ENCODE measurements around the gene PDZD2.

DNA sequence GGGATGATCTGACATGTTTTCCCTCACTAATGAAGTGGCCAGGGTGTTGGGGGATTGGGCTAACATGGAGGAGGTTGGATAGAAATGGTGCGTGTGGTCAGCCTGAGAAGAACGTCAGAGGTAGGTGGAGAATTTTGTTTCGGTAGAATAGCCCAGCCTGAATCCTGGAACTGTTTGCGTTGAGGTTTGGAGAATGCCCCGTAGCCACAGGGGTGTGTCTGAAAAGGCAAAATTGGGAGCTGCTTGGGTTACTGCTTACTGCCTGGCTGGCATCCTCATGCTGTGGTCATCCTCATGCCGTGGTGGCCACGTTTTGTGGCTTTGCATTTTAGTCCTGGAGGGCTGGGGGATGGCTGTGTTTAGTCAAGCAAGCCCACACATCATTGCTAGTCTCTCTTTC lies 298.3 kb downstream of the PDZD2 start:
- TF ChIP-seq, protein P1, sequence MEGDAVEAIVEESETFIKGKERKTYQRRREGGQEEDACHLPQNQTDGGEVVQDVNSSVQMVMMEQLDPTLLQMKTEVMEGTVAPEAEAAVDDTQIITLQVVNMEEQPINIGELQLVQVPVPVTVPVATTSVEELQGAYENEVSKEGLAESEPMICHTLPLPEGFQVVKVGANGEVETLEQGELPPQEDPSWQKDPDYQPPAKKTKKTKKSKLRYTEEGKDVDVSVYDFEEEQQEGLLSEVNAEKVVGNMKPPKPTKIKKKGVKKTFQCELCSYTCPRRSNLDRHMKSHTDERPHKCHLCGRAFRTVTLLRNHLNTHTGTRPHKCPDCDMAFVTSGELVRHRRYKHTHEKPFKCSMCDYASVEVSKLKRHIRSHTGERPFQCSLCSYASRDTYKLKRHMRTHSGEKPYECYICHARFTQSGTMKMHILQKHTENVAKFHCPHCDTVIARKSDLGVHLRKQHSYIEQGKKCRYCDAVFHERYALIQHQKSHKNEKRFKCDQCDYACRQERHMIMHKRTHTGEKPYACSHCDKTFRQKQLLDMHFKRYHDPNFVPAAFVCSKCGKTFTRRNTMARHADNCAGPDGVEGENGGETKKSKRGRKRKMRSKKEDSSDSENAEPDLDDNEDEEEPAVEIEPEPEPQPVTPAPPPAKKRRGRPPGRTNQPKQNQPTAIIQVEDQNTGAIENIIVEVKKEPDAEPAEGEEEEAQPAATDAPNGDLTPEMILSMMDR (conservative IDR thresholded peaks at IDR 0.05; ENCODE audit: low read depth in 2 of 2) = no peak
- no peak for TF ChIP-seq EZH2 (IDR thresholded peaks at IDR 0.05; ENCODE audit: low read depth, unreplicated experiment)
- TF ChIP-seq, protein P2, sequence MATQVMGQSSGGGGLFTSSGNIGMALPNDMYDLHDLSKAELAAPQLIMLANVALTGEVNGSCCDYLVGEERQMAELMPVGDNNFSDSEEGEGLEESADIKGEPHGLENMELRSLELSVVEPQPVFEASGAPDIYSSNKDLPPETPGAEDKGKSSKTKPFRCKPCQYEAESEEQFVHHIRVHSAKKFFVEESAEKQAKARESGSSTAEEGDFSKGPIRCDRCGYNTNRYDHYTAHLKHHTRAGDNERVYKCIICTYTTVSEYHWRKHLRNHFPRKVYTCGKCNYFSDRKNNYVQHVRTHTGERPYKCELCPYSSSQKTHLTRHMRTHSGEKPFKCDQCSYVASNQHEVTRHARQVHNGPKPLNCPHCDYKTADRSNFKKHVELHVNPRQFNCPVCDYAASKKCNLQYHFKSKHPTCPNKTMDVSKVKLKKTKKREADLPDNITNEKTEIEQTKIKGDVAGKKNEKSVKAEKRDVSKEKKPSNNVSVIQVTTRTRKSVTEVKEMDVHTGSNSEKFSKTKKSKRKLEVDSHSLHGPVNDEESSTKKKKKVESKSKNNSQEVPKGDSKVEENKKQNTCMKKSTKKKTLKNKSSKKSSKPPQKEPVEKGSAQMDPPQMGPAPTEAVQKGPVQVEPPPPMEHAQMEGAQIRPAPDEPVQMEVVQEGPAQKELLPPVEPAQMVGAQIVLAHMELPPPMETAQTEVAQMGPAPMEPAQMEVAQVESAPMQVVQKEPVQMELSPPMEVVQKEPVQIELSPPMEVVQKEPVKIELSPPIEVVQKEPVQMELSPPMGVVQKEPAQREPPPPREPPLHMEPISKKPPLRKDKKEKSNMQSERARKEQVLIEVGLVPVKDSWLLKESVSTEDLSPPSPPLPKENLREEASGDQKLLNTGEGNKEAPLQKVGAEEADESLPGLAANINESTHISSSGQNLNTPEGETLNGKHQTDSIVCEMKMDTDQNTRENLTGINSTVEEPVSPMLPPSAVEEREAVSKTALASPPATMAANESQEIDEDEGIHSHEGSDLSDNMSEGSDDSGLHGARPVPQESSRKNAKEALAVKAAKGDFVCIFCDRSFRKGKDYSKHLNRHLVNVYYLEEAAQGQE (IDR thresholded peaks at IDR 0.05; ENCODE audit: unreplicated experiment) = no peak
- TF ChIP-seq EZH2phosphoT487 (IDR thresholded peaks at IDR 0.05; ENCODE audit: unreplicated experiment) = no peak
- TF ChIP-seq, protein P3, sequence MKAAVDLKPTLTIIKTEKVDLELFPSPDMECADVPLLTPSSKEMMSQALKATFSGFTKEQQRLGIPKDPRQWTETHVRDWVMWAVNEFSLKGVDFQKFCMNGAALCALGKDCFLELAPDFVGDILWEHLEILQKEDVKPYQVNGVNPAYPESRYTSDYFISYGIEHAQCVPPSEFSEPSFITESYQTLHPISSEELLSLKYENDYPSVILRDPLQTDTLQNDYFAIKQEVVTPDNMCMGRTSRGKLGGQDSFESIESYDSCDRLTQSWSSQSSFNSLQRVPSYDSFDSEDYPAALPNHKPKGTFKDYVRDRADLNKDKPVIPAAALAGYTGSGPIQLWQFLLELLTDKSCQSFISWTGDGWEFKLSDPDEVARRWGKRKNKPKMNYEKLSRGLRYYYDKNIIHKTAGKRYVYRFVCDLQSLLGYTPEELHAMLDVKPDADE (IDR thresholded peaks at IDR 0.05) = no peak
- no peak for TF ChIP-seq POLR2AphosphoS5 (IDR thresholded peaks at IDR 0.05; ENCODE audit: low read depth)
- TF ChIP-seq CREB1 (CRISPR knock-in tag; IDR thresholded peaks at IDR 0.05; ENCODE audit: low read depth) = no peak
- TF ChIP-seq ZNF331 (CRISPR knock-in tag; IDR thresholded peaks at IDR 0.05; ENCODE audit: low read depth) = no peak
- TF ChIP-seq STAT1 (IDR thresholded peaks at IDR 0.05; ENCODE audit: unreplicated experiment) = no peak
- TF ChIP-seq JUNB (IDR thresholded peaks at IDR 0.05; ENCODE audit: unreplicated experiment) = no peak
- no peak for TF ChIP-seq NANOG (IDR thresholded peaks at IDR 0.05; ENCODE audit: borderline replicate concordance)

All from GM23338 (cell line).